Raji (cell line): Measurements from ENCODE around the gene SLC4A2.

Experiments used
- POLR2A ChIP-seq: IDR thresholded peaks from 2 replicates; pipeline ENCODE4 v1.6.1; 2011; ENCODE audit warnings: low read depth, low read length, control low read depth; ENCODE audit not compliant: insufficient read depth

Gene SLC4A2

GRCh38 chr7:151116603-151117440, 57.4 kb downstream of the SLC4A2 start:
- no peak for TF ChIP-seq POLR2A

GRCh38 chr7:151117565-151117964, 58.2 kb downstream of the SLC4A2 start:
- TF ChIP-seq POLR2A, result no peak

GRCh38 chr7:151118108-151119054, 59.0 kb downstream of the SLC4A2 start:
- no peak for TF ChIP-seq POLR2A

GRCh38 chr7:151119055-151119415, 59.6 kb downstream of the SLC4A2 start:
- TF ChIP-seq POLR2A, result no peak

- no peak for TF ChIP-seq POLR2A
Observed at GRCh38 chr7:151119902-151120301, 60.5 kb downstream of the SLC4A2 start.

- no peak for TF ChIP-seq POLR2A
Observed at GRCh38 chr7:151120896-151121295, 61.5 kb downstream of the SLC4A2 start.

GRCh38 chr7:151121380-151122170, 62.2 kb downstream of the SLC4A2 start:
- TF ChIP-seq POLR2A, result no peak

GRCh38 chr7:151122276-151122675, 62.9 kb downstream of the SLC4A2 start:
- TF ChIP-seq POLR2A, result no peak

GRCh38 chr7:151122796-151123157, 63.4 kb downstream of the SLC4A2 start:
- no peak for TF ChIP-seq POLR2A

- no peak for TF ChIP-seq POLR2A
Observed at GRCh38 chr7:151123158-151123821, 63.9 kb downstream of the SLC4A2 start.

GRCh38 chr7:151123822-151124464, 64.6 kb downstream of the SLC4A2 start:
- no peak for TF ChIP-seq POLR2A

- TF ChIP-seq POLR2A, result no peak
Observed at GRCh38 chr7:151124481-151124880, 65.1 kb downstream of the SLC4A2 start.

- no peak for TF ChIP-seq POLR2A
Observed at GRCh38 chr7:151124899-151125399, 65.6 kb downstream of the SLC4A2 start.

- no peak for TF ChIP-seq POLR2A
Observed at GRCh38 chr7:151125470-151125845, 66.1 kb downstream of the SLC4A2 start.

- no peak for TF ChIP-seq POLR2A
Observed at GRCh38 chr7:151125846-151126481, 66.6 kb downstream of the SLC4A2 start.
